GM13976 (cell line): ENCODE results near the gene NMUR1.

Experiments used
- DNase-seq: peaks from one replicate; pipeline ENCODE4 v3.0.0; 2012; ENCODE audit warnings: low spot score
- in situ Hi-C: fragments of 300-500 bp; cut with MboI; formaldehyde crosslinking; loops from one replicate; pipeline ENCODE4 v1.12.0; 2022; ENCODE audit warnings: low sequenced_read_pairs, mixed read lengths, inconsistent platforms; ENCODE audit not compliant: unreplicated experiment
- TF ChIP-seq, protein P1 (sequence below): IDR thresholded peaks from 2 replicates; pipeline ENCODE4 v1.5.1; 2012; ENCODE audit warnings: borderline replicate concordance, mild to moderate bottlenecking; ENCODE audit not compliant: insufficient read depth; ENCODE audit errors: extremely low read depth, missing control alignments, control extremely low read depth

NMUR1 gene

GRCh38 chr2:231554327-231554726 is 24.1 kb upstream of the NMUR1 start:
- in situ Hi-C loops, result no loop called here
- no peak for DNase-seq
- TF ChIP-seq, protein P1, sequence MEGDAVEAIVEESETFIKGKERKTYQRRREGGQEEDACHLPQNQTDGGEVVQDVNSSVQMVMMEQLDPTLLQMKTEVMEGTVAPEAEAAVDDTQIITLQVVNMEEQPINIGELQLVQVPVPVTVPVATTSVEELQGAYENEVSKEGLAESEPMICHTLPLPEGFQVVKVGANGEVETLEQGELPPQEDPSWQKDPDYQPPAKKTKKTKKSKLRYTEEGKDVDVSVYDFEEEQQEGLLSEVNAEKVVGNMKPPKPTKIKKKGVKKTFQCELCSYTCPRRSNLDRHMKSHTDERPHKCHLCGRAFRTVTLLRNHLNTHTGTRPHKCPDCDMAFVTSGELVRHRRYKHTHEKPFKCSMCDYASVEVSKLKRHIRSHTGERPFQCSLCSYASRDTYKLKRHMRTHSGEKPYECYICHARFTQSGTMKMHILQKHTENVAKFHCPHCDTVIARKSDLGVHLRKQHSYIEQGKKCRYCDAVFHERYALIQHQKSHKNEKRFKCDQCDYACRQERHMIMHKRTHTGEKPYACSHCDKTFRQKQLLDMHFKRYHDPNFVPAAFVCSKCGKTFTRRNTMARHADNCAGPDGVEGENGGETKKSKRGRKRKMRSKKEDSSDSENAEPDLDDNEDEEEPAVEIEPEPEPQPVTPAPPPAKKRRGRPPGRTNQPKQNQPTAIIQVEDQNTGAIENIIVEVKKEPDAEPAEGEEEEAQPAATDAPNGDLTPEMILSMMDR, result no peak

DNA sequence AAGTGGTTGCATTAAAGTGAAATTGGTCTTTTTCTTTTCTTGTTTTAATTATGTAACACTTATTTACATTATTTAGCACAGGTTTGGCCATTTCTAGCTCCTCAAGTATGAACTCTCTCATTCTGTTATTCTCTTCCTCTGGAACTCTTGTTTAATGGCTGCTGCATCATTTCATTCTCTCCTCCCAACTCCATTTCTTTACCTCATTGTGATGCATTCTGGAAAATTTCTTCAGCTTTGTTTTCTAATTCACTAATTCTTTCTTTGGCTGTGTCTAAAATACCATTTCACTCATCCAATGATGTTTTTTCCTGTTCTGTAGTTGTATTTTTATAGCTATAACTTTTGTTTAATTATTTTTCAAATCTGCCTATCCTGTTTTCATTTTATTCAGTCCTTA is 22.5 kb upstream of the NMUR1 start:
- TF ChIP-seq, protein P1, result no peak
- in situ Hi-C loops, result no loop called here
- no peak for DNase-seq

- in situ Hi-C loops, result no loop called here
- TF ChIP-seq, protein P1, result no peak
- no peak for DNase-seq
Observed at GRCh38 chr2:231549446-231550239, 19.4 kb upstream of the NMUR1 start.

DNA sequence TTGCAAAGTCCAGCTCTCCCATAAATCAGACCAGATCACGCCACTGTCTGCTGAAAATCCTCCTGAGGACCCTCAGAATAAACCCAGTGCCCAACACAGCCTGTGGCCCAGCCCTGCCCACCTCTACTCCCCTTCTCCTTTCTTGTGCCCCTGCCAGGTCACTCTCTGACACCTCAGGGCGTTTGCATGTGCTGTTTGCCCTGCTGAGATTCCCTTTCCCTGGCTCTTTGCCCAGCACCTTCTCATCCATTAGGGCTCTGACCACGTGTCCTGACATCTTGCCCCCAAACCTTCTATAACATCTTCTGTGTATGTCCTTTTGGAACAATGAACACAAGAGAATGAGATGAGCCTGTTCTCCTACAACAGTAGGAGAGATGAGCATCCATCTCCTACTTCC is 18.5 kb upstream of the NMUR1 start:
- DNase-seq, result no peak
- in situ Hi-C loops, result no loop called here
- TF ChIP-seq, protein P1, result no peak

DNA sequence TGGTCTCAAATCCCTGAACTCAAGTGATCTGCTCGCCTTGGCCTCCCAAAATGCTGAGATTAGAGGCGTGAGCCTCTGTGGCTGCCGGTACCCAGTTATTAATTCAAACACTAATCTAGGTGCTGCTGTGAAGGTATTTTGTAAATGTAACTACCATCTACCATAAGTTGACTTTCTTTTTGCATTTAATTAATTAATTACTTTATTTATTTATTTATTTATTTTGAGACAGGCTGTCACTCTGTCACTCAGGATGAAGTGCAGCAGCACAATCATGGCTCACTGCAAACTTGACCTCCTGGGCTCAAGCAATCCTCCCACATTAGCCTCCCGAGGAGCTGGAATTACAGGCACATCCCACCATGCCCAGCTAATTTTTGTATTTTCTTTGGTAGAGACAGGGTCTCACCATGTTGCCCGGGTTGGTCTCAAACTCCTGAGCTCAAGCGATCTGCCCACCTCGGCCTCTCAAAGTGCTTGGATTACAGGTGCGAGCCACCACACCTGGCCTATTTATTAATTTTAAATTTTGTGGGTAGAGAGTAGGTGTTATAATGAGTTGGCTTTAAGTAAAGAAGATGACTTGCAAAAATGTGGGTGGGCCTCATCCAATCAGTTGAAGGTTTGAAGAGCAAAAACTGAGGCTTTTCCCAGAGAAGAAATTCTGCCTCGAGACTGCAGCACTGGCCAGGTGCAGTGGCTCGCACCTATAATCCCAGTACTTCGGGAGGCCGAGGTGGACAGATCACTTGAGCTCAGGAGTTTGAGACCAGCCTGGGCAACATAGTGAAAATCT is 17.3 kb upstream of the NMUR1 start:
- no peak for DNase-seq
- TF ChIP-seq, protein P1, result no peak
- in situ Hi-C loops, result no loop called here

GRCh38 chr2:231546014-231546715 is 15.9 kb upstream of the NMUR1 start:
- in situ Hi-C loops, result no loop called here
- DNase-seq, result no peak
- TF ChIP-seq, protein P1, result no peak
